GM12865 (cell line): Measurements from ENCODE around the gene VAMP5.

Experiments used
- DNase-seq: peaks from one replicate; pipeline ENCODE4 v3.0.0; 2010; ENCODE audit warnings: low read depth
- H3K4me3 ChIP-seq: 2 replicates; pipeline ENCODE4 v1.5.1; 2011; ENCODE audit warnings: mild to moderate bottlenecking, low read depth, low read length, control low read depth
- TF ChIP-seq, protein P1 (sequence below): IDR thresholded peaks from 2 replicates; pipeline ENCODE4 v1.5.1; 2011; ENCODE audit warnings: low read length, control low read depth, low read depth, inconsistent platforms; ENCODE audit not compliant: insufficient read depth; ENCODE audit errors: missing control alignments

The VAMP5 gene

GRCh38 chr2:85631316-85631715, 47.1 kb downstream of the VAMP5 start:
- DNase-seq, result no peak
- TF ChIP-seq, protein P1, sequence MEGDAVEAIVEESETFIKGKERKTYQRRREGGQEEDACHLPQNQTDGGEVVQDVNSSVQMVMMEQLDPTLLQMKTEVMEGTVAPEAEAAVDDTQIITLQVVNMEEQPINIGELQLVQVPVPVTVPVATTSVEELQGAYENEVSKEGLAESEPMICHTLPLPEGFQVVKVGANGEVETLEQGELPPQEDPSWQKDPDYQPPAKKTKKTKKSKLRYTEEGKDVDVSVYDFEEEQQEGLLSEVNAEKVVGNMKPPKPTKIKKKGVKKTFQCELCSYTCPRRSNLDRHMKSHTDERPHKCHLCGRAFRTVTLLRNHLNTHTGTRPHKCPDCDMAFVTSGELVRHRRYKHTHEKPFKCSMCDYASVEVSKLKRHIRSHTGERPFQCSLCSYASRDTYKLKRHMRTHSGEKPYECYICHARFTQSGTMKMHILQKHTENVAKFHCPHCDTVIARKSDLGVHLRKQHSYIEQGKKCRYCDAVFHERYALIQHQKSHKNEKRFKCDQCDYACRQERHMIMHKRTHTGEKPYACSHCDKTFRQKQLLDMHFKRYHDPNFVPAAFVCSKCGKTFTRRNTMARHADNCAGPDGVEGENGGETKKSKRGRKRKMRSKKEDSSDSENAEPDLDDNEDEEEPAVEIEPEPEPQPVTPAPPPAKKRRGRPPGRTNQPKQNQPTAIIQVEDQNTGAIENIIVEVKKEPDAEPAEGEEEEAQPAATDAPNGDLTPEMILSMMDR, result no peak
- H3K4me3 ChIP-seq, result no peak overlapping the region

DNA sequence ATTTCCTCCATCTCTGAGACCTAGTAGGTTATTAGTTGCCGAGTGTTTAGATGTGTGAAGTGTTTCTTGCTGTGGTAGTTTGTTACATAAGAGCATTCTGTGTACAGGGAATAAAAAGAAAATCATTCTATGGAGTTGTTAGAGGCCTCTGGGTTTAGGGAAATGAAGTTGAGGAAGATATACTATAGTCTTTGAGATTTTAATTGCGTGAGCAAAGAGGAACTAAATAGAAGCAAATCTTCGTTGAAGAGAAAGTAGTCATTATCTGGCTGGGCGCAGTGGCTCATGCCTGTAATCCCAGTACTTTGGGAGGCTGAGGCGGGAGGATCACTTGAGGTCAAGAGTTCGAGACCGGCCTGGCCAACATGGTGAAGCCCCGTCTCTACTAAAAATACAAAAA, 50.8 kb downstream of the VAMP5 start:
- no peak for DNase-seq
- TF ChIP-seq, protein P1, result no peak
- no peak overlapping the region for H3K4me3 ChIP-seq

DNA sequence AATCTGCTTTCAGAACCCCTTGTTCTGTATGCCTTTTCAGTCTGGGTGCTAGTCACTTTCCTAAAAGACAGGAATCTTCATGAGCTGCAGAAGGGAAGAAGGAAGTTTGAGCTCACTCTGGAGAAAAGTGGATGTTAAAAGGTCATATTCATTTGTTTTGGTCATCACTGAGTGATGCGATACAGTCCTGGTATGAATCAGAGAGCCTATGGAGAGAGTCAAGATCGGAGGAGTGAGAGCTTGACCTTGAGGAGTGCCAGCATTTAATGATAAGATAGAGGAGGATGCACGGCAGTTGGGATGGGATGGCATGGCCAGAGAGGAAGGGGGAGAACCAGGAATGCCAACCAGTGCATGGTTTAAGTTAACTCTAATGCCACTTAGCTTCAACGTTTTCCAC, 51.4 kb downstream of the VAMP5 start:
- H3K4me3 ChIP-seq, result no peak overlapping the region
- no peak for DNase-seq
- TF ChIP-seq, protein P1, result no peak

DNA sequence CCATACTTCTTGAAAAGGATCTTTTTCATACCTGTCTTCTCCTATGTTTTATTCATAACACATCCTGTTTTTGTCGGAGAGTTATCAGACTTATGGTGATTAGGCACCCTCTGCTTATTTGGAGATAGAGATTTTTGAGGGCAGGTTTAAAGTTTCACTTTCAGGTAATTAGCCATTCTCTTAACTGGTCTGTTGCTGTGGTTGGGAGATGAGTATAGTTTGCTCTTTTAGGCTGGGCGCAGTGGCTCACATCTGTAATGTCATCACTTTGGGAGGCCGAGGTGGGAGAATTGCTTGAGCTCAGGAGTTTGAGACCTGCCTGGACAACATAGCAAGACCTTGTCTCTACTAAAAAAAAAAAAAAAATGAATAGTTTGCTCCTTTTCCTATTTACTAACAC, 58.5 kb downstream of the VAMP5 start:
- H3K4me3 ChIP-seq, result no peak overlapping the region
- TF ChIP-seq, protein P1, result no peak
- DNase-seq, result peak; percentile 59
